DND-41 (cell line): ENCODE measurements around the gene RBM47.

Source experiments
- CTCF ChIP-seq: IDR thresholded peaks from 2 replicates; pipeline ENCODE4 v1.5.1; 2012; ENCODE audit warnings: borderline replicate concordance, low read length, moderate library complexity, mild to moderate bottlenecking; ENCODE audit not compliant: poor library complexity, severe bottlenecking; ENCODE audit errors: extremely low read depth
- EZH2 ChIP-seq: IDR thresholded peaks from 3 replicates; pipeline ENCODE4 v1.6.1; 2012; ENCODE audit warnings: borderline replicate concordance, low read depth, mild to moderate bottlenecking, moderate library complexity, low read length, inconsistent platforms; ENCODE audit not compliant: severe bottlenecking

- TF ChIP-seq CTCF (no peak), EZH2 (no peak)
Observed at GRCh38 chr4:40600850-40601249, 28.8 kb downstream of the RBM47 start.
